SU-DHL-6 (cell line): ENCODE data around the gene TP53I13.

Experiments used
- H2AFZ ChIP-seq: fragments of 200-600 bp; sonication (generic); 2 replicates; pipeline ENCODE4 v1.6.1; 2014; ENCODE audit warnings: low read depth, mild to moderate bottlenecking, moderate library complexity, mixed read lengths, antibody characterized with exemption, low read length; ENCODE audit not compliant: severe bottlenecking
- H3F3A ChIP-seq: fragments of 200-600 bp; shearing (Covaris generic); 2 replicates; pipeline ENCODE4 v1.6.0; 2016; ENCODE audit warnings: antibody characterized with exemption, mild to moderate bottlenecking; ENCODE audit not compliant: insufficient read depth
- H3K27ac ChIP-seq: fragments of 200-600 bp; sonication (generic); 2 replicates; pipeline ENCODE4 v1.5.1; 2016; ENCODE audit warnings: low read depth, mild to moderate bottlenecking, low read length, moderate library complexity, mixed read lengths
- H3K27me3 ChIP-seq: fragments of 200-600 bp; sonication (generic), shearing (Covaris generic); 2 replicates; pipeline ENCODE4 v1.6.0; 2014; ENCODE audit warnings: mild to moderate bottlenecking, low read length
- H3K36me3 ChIP-seq: fragments of 200-600 bp; sonication (generic); 2 replicates; pipeline ENCODE4 v1.6.1; 2014; ENCODE audit warnings: mild to moderate bottlenecking, low read length, mixed read lengths
- H3K4me2 ChIP-seq: fragments of 300-600, 200-600 bp; shearing (Covaris generic), sonication (generic); 2 replicates; pipeline ENCODE4 v1.6.0; 2014; ENCODE audit warnings: low read length, low read depth, mild to moderate bottlenecking; ENCODE audit not compliant: poor library complexity, severe bottlenecking
- H3K4me3 ChIP-seq: fragments of 200-600 bp; sonication (generic); 2 replicates; pipeline ENCODE4 v1.5.1; 2014; ENCODE audit warnings: antibody characterized with exemption, low read length, mild to moderate bottlenecking, mixed read lengths; ENCODE audit not compliant: insufficient read depth, poor library complexity, severe bottlenecking
- H3K79me2 ChIP-seq: fragments of 200-600 bp; sonication (generic); 2 replicates; pipeline ENCODE4 v1.6.1; 2014; ENCODE audit warnings: mild to moderate bottlenecking, low read length, moderate library complexity; ENCODE audit not compliant: insufficient read depth
- H3K9ac ChIP-seq: fragments of 200-600 bp; sonication (generic); 2 replicates; pipeline ENCODE4 v1.7.0; 2014; ENCODE audit warnings: mild to moderate bottlenecking, low read length
- H3K9me2 ChIP-seq: fragments of 200-600 bp; sonication (generic); replicated peaks from 2 replicates; pipeline ENCODE4 v1.6.1; 2014; ENCODE audit warnings: low read length; ENCODE audit not compliant: insufficient read depth
- H3K9me3 ChIP-seq: fragments of 200-600 bp; sonication (generic); 2 replicates; pipeline ENCODE4 v1.6.1; 2014; ENCODE audit warnings: low read length, mixed read lengths; ENCODE audit not compliant: insufficient read depth
- H4K20me1 ChIP-seq: fragments of 200-600 bp; sonication (generic); 2 replicates; pipeline ENCODE4 v1.6.1; 2014; ENCODE audit warnings: low read depth, mild to moderate bottlenecking, antibody characterized with exemption, low read length, moderate library complexity, mixed read lengths
- EZH2phosphoT487 ChIP-seq: fragments of 200-600 bp; sonication (generic), shearing (Covaris generic); conservative IDR thresholded peaks from 2 replicates; pipeline ENCODE4 v1.6.1; 2018; ENCODE audit warnings: mild to moderate bottlenecking, antibody characterized with exemption, low read length, moderate library complexity, mixed read lengths
- TF ChIP-seq, protein P1 (sequence below): fragments of 200-600 bp; sonication (generic); IDR thresholded peaks from one replicate; pipeline ENCODE4 v1.5.1; 2017; ENCODE audit warnings: antibody characterized with exemption, mild to moderate bottlenecking, low read length, moderate library complexity; ENCODE audit not compliant: insufficient read depth, poor library complexity, severe bottlenecking

Gene TP53I13

DNA sequence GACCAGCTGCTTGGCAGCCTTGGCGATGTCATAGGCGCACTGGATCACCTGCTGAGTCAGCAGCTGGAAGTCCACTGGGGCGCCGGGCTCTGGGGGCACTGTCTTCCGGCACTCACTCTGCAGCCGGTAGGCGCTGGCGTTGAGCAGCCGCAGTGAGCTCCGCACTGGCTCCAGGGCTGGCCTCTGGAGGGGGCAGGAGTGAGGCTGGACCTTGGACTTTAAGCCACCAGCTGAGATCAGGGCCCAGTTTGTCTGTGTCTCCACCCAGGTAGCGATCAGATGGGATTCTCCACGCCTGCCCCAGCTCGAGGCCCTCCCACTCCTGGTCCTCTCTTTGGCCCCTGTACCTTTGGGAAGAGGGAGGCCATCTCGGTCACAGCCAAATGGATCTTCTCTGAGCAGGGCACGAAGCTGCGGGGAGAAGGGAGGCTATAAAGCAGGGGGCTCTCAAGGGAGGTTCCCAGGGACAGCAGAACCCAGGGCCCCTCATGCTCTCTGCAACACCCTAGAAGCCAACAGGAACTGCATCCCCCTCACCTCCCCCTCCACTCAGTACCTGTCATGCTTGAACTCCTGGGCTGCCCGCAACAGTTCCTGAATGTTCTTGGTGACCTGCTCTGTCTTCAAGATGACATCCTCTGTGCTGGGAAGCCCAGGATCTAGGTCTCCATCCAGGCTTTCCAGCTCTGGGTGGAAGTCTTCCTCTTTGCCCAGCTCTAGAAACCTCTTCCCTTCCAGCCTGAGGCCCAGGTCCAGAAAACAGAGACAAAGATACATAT lies 6.4 kb downstream of the TP53I13 start:
- Histone ChIP-seq H3K4me2 (no peak overlapping the region), H3K9ac (no peak overlapping the region), H3K79me2 (no peaks in the 10 kb centered on the region), H3K36me3 (no peaks in the 10 kb centered on the region), H3K9me2 (no peaks in the 10 kb centered on the region), H3K9me3 (no peaks in the 10 kb centered on the region), H2AFZ (no peak overlapping the region), H4K20me1 (no peaks in the 10 kb centered on the region), H3F3A (no peaks in the 10 kb centered on the region), H3K4me3 (no peak overlapping the region), H3K27ac (no peak overlapping the region), H3K27me3 (no peaks in the 10 kb centered on the region)
- TF ChIP-seq, protein P1, sequence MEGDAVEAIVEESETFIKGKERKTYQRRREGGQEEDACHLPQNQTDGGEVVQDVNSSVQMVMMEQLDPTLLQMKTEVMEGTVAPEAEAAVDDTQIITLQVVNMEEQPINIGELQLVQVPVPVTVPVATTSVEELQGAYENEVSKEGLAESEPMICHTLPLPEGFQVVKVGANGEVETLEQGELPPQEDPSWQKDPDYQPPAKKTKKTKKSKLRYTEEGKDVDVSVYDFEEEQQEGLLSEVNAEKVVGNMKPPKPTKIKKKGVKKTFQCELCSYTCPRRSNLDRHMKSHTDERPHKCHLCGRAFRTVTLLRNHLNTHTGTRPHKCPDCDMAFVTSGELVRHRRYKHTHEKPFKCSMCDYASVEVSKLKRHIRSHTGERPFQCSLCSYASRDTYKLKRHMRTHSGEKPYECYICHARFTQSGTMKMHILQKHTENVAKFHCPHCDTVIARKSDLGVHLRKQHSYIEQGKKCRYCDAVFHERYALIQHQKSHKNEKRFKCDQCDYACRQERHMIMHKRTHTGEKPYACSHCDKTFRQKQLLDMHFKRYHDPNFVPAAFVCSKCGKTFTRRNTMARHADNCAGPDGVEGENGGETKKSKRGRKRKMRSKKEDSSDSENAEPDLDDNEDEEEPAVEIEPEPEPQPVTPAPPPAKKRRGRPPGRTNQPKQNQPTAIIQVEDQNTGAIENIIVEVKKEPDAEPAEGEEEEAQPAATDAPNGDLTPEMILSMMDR, result no peak
- no peak for TF ChIP-seq EZH2phosphoT487

DNA sequence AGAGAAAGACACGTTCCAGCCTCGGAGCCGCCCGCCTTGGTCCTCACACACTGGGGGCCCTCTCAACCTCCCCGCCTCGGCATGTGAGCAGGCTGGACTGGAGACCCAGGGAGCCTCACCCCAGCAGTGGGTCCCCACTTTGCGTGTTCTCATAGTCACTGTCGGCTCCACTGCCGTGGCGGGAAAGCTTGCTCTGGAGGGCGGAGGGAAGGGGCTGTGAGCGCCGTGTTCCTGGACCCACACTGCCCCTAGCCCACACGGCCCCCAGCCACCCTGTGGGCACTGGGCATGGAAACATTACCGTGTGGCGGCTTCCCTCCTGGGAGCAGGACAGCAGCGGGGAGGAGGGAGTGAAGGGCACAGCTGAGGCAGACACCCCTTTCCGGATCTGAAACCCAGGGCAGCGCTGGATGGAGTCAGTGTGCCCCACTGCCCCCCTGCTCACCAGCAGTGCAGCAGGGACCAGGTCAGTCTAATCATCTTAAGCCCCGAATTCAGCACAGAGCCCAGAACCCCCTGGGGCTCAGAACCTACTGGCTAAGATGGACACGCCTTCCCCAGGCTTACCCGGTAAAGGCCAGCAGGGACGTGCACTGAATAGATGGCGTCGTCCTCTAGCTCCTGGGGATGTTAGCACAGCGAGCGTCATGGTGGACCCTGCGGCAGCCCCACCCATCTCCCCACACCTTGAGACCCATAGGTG lies 7.2 kb downstream of the TP53I13 start:
- Histone ChIP-seq H3K9me2 (no peaks in the 10 kb centered on the region), H4K20me1 (no peaks in the 10 kb centered on the region), H3F3A (no peaks in the 10 kb centered on the region), H3K79me2 (no peaks in the 10 kb centered on the region), H3K36me3 (no peaks in the 10 kb centered on the region), H3K4me3 (no peak overlapping the region), H3K4me2 (no peak overlapping the region), H3K9me3 (no peaks in the 10 kb centered on the region), H3K9ac (no peak overlapping the region), H3K27me3 (no peaks in the 10 kb centered on the region), H3K27ac (no peak overlapping the region), H2AFZ (no peak overlapping the region)
- TF ChIP-seq, protein P1, result no peak
- no peak for TF ChIP-seq EZH2phosphoT487

DNA sequence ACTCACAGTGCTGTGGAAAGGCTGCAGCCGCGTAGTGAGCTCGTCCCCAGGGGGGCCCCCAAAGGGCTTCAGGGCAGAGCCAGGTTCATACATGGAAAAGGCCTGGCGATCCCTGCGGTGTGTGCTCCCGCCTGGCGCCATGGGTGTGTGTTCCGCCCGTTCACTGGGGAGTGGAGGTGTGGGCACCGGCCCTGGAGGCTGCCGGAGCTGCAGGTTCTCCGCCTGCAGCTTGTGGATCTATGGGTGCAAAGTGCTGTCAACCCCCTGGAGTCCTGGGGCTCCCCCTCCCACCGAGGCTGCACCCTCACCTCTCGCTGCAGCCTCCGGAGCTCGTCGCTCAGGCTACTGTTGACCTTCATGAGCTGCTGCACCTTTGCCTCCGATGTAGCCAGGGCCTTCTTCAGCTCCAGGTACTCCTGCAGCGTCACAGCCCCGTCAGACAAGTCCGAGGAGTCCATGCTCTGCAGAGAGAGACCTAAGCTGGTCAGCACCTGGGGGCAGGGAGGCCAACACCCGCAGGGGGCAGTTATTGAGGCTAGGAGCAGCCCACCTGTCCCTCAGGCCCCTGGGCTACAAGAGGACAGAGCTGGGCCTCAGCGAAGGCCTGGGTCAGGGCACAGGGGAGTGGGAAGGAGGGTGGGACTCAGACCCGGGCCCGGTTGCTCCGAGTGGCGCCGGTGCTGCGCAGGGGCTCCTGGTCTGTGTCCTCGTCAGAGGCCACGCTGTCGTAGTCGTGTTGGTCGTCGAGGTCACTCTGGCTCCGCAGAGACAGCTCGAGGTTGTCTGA lies 7.9 kb downstream of the TP53I13 start:
- Histone ChIP-seq H3K4me2 (no peak overlapping the region), H3K27ac (no peak overlapping the region), H3K9me3 (no peaks in the 10 kb centered on the region), H3K79me2 (no peaks in the 10 kb centered on the region), H3K4me3 (no peak overlapping the region), H3K9ac (no peak overlapping the region), H3K27me3 (no peaks in the 10 kb centered on the region), H3F3A (no peaks in the 10 kb centered on the region), H3K9me2 (no peaks in the 10 kb centered on the region), H4K20me1 (no peaks in the 10 kb centered on the region), H3K36me3 (no peaks in the 10 kb centered on the region), H2AFZ (no peak overlapping the region)
- no peak for TF ChIP-seq EZH2phosphoT487
- TF ChIP-seq, protein P1, result no peak
